ENCODE data around the gene CRTAP.

- TF ChIP-seq CTCF (IDR thresholded peaks at IDR 0.05) (no peak), POLR2A (IDR thresholded peaks at IDR 0.05) (no peak)
Observed at GRCh38 chr3:33103480-33103879, 10.3 kb upstream of the CRTAP start.
